ENCODE results near the gene ARL5C. TPM values are rescaled to one million over a fixed set of nuclear protein-coding genes. Genes with fewer than 3 reads are reported as not detected.
A peak's percentile ranks its signal among the peaks of the same experiment; 100 is the strongest.

Gene ARL5C
- total RNA-seq, 4 donors from 2014 or later, result not detected

GRCh38 chr17:39186481-39187002 lies 20.6 kb upstream of the ARL5C start:
- in situ Hi-C loops (cut with MboI; ENCODE audit: low pct_ligation_motif_present in 1 of 4, low pct_unique_long_range_greater_than_20kb in 1 of 4, low sequenced_read_pairs in 3 of 4), result no loop called here
- no peak for DNase-seq
- H3K4me3 ChIP-seq, result peak overlapping the region in 1 of 4 donors; percentile 2
- WGBS, 2 donors (ENCODE audit: low coverage in 1 of 2), result 73 to 100% methylated on average over 1 to 9 of the region's 15 CpGs
- intact Hi-C loops (cut with DNase I; ENCODE audit: low total_unique reads), result no loop called here
- H3K36me3 ChIP-seq, result peaks cover 0 to 8% (median 2%) of the 10 kb centered on the region in 4 donors
- peaks cover 3 to 14% (median 6%) of the 10 kb centered on the region in 4 donors for H3K4me1 ChIP-seq
- no peaks in the 10 kb centered on the region for H3K9me3 ChIP-seq
- no peaks in the 10 kb centered on the region for H3K27me3 ChIP-seq
- TF ChIP-seq EP300 (IDR thresholded peaks at IDR 0.05; ENCODE audit: low read depth), result no peak
- TF ChIP-seq, protein P1, sequence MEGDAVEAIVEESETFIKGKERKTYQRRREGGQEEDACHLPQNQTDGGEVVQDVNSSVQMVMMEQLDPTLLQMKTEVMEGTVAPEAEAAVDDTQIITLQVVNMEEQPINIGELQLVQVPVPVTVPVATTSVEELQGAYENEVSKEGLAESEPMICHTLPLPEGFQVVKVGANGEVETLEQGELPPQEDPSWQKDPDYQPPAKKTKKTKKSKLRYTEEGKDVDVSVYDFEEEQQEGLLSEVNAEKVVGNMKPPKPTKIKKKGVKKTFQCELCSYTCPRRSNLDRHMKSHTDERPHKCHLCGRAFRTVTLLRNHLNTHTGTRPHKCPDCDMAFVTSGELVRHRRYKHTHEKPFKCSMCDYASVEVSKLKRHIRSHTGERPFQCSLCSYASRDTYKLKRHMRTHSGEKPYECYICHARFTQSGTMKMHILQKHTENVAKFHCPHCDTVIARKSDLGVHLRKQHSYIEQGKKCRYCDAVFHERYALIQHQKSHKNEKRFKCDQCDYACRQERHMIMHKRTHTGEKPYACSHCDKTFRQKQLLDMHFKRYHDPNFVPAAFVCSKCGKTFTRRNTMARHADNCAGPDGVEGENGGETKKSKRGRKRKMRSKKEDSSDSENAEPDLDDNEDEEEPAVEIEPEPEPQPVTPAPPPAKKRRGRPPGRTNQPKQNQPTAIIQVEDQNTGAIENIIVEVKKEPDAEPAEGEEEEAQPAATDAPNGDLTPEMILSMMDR (IDR thresholded peaks at IDR 0.05), result no peak
- TF ChIP-seq POLR2A (IDR thresholded peaks at IDR 0.05), result no peak
- TF ChIP-seq POLR2AphosphoS5 (IDR thresholded peaks at IDR 0.05), result no peak
- peak overlapping the region; percentile 67 to 70 (median 68) for H3K27ac ChIP-seq

DNA sequence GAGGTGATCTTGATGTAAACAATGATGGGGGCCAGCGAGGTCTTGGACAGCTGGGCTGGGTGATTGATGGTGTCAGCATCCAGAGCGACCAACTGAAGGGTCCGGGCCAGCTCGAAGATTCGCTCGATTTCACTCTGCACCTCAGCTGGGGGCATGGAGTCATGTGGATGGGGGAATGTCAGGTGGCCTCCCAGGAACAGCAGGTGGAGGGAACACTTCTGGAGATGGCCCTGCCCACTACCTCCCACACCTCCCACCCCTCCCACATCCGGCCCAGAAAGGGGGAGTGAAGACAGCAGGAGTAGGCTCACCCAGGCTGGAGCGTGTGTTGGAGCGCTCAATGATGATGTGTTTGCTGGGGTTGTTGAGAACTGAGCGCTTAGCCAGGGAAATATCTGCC lies 17.8 kb upstream of the ARL5C start:
- H3K27me3 ChIP-seq, result no peaks in the 10 kb centered on the region
- intact Hi-C loops (cut with DNase I; ENCODE audit: low total_unique reads) (no loop called here), in situ Hi-C loops (cut with MboI; ENCODE audit: low pct_ligation_motif_present in 1 of 4, low pct_unique_long_range_greater_than_20kb in 1 of 4, low sequenced_read_pairs in 3 of 4) (no loop called here)
- no peak overlapping the region for H3K4me3 ChIP-seq
- no peak for DNase-seq
- peaks cover 3 to 20% (median 7%) of the 10 kb centered on the region in 4 donors for H3K4me1 ChIP-seq
- peaks cover 0 to 8% (median 2%) of the 10 kb centered on the region in 4 donors for H3K36me3 ChIP-seq
- 93% methylated on average over 10 of the region's 10 CpGs; no CpG with 5 or more reads in 1 of the 2 donors for WGBS, 2 donors (ENCODE audit: low coverage in 1 of 2)
- H3K9me3 ChIP-seq, result no peaks in the 10 kb centered on the region
- no peak overlapping the region for H3K27ac ChIP-seq
- TF ChIP-seq POLR2AphosphoS5 (IDR thresholded peaks at IDR 0.05) (no peak), EP300 (IDR thresholded peaks at IDR 0.05; ENCODE audit: low read depth) (no peak), POLR2A (IDR thresholded peaks at IDR 0.05) (no peak)
- TF ChIP-seq, protein P1 (IDR thresholded peaks at IDR 0.05), result no peak

DNA sequence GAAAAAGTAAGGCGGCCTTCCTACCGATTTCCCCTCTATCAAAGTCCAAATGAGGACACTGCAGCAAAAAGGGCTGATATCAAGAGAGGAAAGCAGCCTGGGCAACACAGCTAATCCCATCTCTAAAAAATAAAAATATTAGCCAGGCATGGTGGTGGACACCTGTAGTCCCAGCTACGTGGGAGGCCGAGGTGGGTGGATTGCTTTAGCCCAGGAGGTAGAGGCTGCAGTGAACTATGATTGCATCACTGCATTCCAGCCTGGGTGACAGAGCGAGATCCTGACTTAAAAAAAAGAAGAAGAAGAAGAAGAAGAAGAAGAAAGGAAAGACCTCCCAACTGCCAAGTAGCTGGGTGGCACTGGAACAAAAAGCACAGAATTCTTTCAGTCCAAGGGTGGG lies 17.1 kb upstream of the ARL5C start:
- intact Hi-C loops (cut with DNase I; ENCODE audit: low total_unique reads), result no loop called here
- peaks cover 0 to 8% (median 2%) of the 10 kb centered on the region in 4 donors for H3K36me3 ChIP-seq

GRCh38 chr17:39181303-39181702 lies 15.3 kb upstream of the ARL5C start:
- H3K27ac ChIP-seq, result no peak overlapping the region
- H3K9me3 ChIP-seq, result no peaks in the 10 kb centered on the region
- DNase-seq, result no peak
- H3K27me3 ChIP-seq, result no peaks in the 10 kb centered on the region
- intact Hi-C loops (cut with DNase I; ENCODE audit: low total_unique reads) (no loop called here), in situ Hi-C loops (cut with MboI; ENCODE audit: low pct_ligation_motif_present in 1 of 4, low pct_unique_long_range_greater_than_20kb in 1 of 4, low sequenced_read_pairs in 3 of 4) (no loop called here)
- H3K4me1 ChIP-seq, result peaks cover 0 to 19% (median 7%) of the 10 kb centered on the region in 4 donors
- 94% methylated on average over 5 of the region's 5 CpGs for WGBS, 2 donors (ENCODE audit: low coverage in 1 of 2)
- no peak overlapping the region for H3K4me3 ChIP-seq
- peaks cover 0 to 8% (median 2%) of the 10 kb centered on the region in 4 donors for H3K36me3 ChIP-seq
- TF ChIP-seq POLR2A (IDR thresholded peaks at IDR 0.05) (no peak), EP300 (IDR thresholded peaks at IDR 0.05; ENCODE audit: low read depth) (no peak), POLR2AphosphoS5 (IDR thresholded peaks at IDR 0.05) (no peak)
- TF ChIP-seq, protein P1 (IDR thresholded peaks at IDR 0.05), result no peak

More for the DNA sequence above, 17.1 kb upstream of the ARL5C start:
- TF ChIP-seq EP300 (IDR thresholded peaks at IDR 0.05; ENCODE audit: low read depth), result no peak
- TF ChIP-seq POLR2A (IDR thresholded peaks at IDR 0.05), result no peak
- TF ChIP-seq, protein P1 (IDR thresholded peaks at IDR 0.05), result no peak
- no peak for TF ChIP-seq POLR2AphosphoS5 (IDR thresholded peaks at IDR 0.05)
- Histone ChIP-seq H3K4me1 (peaks cover 3 to 27% (median 10%) of the 10 kb centered on the region in 4 donors), H3K27ac (no peak overlapping the region), H3K4me3 (no peak overlapping the region), H3K9me3 (no peaks in the 10 kb centered on the region), H3K27me3 (no peaks in the 10 kb centered on the region)
- WGBS, 2 donors (ENCODE audit: low coverage in 1 of 2), result 95 to 97% methylated on average over 5 of the region's 5 CpGs
- no peak for DNase-seq
- in situ Hi-C loops (cut with MboI; ENCODE audit: low pct_ligation_motif_present in 1 of 4, low pct_unique_long_range_greater_than_20kb in 1 of 4, low sequenced_read_pairs in 3 of 4), result no loop called here
